ENCODE results near the gene PADI3. TPM values are rescaled to one million over a fixed set of nuclear protein-coding genes. Genes with fewer than 3 reads are reported as not detected.
A peak's percentile ranks its signal among the peaks of the same experiment; 100 is the strongest.

PADI3 gene
- polyA plus RNA-seq, 1 of the 3 experiments (the other 2 are of a cell fraction) = 0.30 TPM

DNA sequence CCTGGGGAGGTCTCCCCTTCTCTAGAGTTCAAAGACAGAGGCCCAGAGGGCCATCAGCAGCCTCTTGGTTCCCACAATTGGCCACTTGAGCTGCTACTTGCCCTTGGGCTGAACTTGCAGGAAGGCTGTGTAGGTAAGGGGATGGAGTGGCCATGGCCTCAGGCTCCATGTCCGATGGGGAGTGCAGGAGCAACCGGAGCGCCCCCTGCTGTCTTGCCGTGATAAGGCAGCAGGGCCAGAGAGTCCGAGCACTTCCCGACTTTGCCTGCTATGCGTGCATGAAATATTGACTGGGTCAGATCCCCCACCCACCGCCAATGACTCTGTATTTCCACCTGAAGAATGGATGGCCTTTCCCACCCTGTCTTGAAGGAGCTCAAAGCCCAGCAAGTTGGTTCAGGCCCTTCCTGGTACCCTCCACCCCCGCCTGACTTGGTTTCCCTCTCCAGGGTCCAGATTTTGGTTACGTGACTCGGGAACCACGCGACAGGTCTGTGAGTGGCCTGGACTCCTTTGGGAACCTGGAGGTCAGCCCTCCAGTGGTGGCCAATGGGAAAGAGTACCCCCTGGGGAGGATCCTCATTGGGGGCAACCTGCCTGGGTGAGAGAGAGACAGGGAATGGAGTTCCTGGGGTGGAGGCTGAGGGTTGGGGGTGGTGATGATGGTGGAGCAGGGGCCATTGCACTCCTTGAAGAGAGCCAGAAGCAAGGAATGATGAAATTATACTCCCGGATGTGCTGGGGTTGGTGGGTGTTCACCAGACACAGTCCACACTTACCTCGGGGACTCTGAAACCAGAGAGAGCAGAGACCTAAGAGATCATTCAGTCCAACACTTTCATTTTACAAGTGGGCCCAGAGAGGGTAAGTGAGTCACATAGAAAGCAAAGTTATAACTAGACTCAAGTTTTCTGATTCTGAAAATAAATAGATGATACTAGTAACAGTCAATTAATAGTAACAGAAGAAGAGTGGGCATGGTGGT, 25.6 kb downstream of the PADI3 start (continued):
- TF ChIP-seq, protein P1, sequence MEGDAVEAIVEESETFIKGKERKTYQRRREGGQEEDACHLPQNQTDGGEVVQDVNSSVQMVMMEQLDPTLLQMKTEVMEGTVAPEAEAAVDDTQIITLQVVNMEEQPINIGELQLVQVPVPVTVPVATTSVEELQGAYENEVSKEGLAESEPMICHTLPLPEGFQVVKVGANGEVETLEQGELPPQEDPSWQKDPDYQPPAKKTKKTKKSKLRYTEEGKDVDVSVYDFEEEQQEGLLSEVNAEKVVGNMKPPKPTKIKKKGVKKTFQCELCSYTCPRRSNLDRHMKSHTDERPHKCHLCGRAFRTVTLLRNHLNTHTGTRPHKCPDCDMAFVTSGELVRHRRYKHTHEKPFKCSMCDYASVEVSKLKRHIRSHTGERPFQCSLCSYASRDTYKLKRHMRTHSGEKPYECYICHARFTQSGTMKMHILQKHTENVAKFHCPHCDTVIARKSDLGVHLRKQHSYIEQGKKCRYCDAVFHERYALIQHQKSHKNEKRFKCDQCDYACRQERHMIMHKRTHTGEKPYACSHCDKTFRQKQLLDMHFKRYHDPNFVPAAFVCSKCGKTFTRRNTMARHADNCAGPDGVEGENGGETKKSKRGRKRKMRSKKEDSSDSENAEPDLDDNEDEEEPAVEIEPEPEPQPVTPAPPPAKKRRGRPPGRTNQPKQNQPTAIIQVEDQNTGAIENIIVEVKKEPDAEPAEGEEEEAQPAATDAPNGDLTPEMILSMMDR (IDR thresholded peaks at IDR 0.05) = peak; percentile 72
- TF ChIP-seq RCOR1 (IDR thresholded peaks at IDR 0.05; ENCODE audit: low read length) (no peak), ELF1 (IDR thresholded peaks at IDR 0.05) (no peak), RFX5 (IDR thresholded peaks at IDR 0.05; ENCODE audit: low read length) (no peak)

DNA sequence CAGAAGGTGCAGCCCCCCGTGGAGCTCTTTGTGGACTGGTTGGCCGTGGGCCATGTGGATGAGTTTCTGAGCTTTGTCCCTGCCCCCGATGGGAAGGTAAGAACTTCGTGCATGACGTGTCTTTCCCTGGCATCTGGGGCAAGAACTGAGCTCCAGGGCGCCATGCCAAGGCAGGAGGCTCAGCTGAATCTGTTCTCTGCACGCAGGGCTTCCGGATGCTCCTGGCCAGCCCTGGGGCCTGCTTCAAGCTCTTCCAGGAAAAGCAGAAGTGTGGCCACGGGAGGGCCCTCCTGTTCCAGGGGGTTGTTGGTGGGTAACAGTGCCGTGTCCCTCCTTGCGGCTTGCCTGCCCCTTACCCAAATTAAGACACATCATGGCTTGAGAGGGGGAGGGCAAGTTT, 27.7 kb downstream of the PADI3 start:
- Histone ChIP-seq H3K27me3 (ENCODE audit: insufficient read depth) (no peaks in the 10 kb centered on the region; the same call in 1 of the 2 replicates), H4K20me1 (ENCODE audit: insufficient read depth) (no peaks in the 10 kb centered on the region), H2AFZ (ENCODE audit: low read depth) (no peak overlapping the region), H3K4me2 (no peak overlapping the region), H3K36me3 (replicated peaks in 1 of 2; ENCODE audit: control insufficient read depth in 1 of 2, insufficient read depth in 2 of 2, low read length in 1 of 2) (no peaks in the 10 kb centered on the region), H3K4me1 (ENCODE audit: control insufficient read depth in 1 of 2, insufficient read depth in 2 of 2, low read depth in 1 of 2, low read length in 1 of 2) (peaks cover 0 to 4% of the 10 kb centered on the region in 2 experiments; a peak in 1 of 4 replicates), H3K79me2 (ENCODE audit: insufficient read depth) (no peaks in the 10 kb centered on the region), H3K9ac (no peak overlapping the region), H3K9me2 (no peaks in the 10 kb centered on the region), H3K9me3 (no peaks in the 10 kb centered on the region), H3F3A (replicated peaks; ENCODE audit: insufficient read depth) (no peaks in the 10 kb centered on the region), H3K27ac (ENCODE audit: low read depth in 2 of 2, low read length in 1 of 2) (no peak overlapping the region), H3K4me3 (ENCODE audit: low read depth in 2 of 2, low read length in 1 of 2) (no peak overlapping the region)
- ChIA-PET POLR2A (no interaction called here), CTCF (interaction anchor here (0.6 to 1.5 kb wide), 3 partner anchors 29 to 151 kb away, joined by 3 read pairs; no protein-coding TSS in a partner anchor)
- 33% methylated on average over 9 of the region's 11 CpGs for WGBS (ENCODE audit: low lambda C conversion rate)
- DNase-seq = no peak
- TF ChIP-seq NFIC (IDR thresholded peaks at IDR 0.05; ENCODE audit: borderline replicate concordance) = peak; percentile 84
- TF ChIP-seq FOSL2 (IDR thresholded peaks at IDR 0.05; ENCODE audit: borderline replicate concordance, low read depth) = peak; percentile 7; the same call in 1 of the 2 replicates
- TF ChIP-seq, protein P2, sequence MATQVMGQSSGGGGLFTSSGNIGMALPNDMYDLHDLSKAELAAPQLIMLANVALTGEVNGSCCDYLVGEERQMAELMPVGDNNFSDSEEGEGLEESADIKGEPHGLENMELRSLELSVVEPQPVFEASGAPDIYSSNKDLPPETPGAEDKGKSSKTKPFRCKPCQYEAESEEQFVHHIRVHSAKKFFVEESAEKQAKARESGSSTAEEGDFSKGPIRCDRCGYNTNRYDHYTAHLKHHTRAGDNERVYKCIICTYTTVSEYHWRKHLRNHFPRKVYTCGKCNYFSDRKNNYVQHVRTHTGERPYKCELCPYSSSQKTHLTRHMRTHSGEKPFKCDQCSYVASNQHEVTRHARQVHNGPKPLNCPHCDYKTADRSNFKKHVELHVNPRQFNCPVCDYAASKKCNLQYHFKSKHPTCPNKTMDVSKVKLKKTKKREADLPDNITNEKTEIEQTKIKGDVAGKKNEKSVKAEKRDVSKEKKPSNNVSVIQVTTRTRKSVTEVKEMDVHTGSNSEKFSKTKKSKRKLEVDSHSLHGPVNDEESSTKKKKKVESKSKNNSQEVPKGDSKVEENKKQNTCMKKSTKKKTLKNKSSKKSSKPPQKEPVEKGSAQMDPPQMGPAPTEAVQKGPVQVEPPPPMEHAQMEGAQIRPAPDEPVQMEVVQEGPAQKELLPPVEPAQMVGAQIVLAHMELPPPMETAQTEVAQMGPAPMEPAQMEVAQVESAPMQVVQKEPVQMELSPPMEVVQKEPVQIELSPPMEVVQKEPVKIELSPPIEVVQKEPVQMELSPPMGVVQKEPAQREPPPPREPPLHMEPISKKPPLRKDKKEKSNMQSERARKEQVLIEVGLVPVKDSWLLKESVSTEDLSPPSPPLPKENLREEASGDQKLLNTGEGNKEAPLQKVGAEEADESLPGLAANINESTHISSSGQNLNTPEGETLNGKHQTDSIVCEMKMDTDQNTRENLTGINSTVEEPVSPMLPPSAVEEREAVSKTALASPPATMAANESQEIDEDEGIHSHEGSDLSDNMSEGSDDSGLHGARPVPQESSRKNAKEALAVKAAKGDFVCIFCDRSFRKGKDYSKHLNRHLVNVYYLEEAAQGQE (IDR thresholded peaks at IDR 0.05; ENCODE audit: low read depth, low read length) = no peak
- TF ChIP-seq, protein P3, sequence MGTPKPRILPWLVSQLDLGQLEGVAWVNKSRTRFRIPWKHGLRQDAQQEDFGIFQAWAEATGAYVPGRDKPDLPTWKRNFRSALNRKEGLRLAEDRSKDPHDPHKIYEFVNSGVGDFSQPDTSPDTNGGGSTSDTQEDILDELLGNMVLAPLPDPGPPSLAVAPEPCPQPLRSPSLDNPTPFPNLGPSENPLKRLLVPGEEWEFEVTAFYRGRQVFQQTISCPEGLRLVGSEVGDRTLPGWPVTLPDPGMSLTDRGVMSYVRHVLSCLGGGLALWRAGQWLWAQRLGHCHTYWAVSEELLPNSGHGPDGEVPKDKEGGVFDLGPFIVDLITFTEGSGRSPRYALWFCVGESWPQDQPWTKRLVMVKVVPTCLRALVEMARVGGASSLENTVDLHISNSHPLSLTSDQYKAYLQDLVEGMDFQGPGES (IDR thresholded peaks at IDR 0.05; ENCODE audit: low read depth, low read length) = no peak
- 0 out of 2 replicates have a peak, but pooled peaks have one; percentile 31 for TF ChIP-seq TCF12 (IDR thresholded peaks at IDR 0.05)
